ENCODE measurements around the gene PASK.

PASK gene

GRCh38 chr2:241068136-241068941, 80.9 kb downstream of the PASK start:
- no peaks in the 10 kb centered on the region for H3K79me2 ChIP-seq
- peaks cover under 1% of the 10 kb centered on the region for H3K4me1 ChIP-seq
- H3K9me3 ChIP-seq (ENCODE audit: control insufficient read depth, low read length) = no peaks in the 10 kb centered on the region
- no peak overlapping the region for H3K4me2 ChIP-seq (ENCODE audit: low read length)
- no peaks in the 10 kb centered on the region for H3K36me3 ChIP-seq (ENCODE audit: control insufficient read depth, insufficient read depth, low read length)
- H3K4me3 ChIP-seq (ENCODE audit: low read depth, low read length) = no peak overlapping the region
- H3K9ac ChIP-seq = no peak overlapping the region
- H3K27me3 ChIP-seq (ENCODE audit: control insufficient read depth, insufficient read depth, low read length) = no peaks in the 10 kb centered on the region
- TF ChIP-seq CTCF (IDR thresholded peaks at IDR 0.05) = no peak
- no peak overlapping the region for H3K27ac ChIP-seq
- H2AFZ ChIP-seq = no peak overlapping the region

DNA sequence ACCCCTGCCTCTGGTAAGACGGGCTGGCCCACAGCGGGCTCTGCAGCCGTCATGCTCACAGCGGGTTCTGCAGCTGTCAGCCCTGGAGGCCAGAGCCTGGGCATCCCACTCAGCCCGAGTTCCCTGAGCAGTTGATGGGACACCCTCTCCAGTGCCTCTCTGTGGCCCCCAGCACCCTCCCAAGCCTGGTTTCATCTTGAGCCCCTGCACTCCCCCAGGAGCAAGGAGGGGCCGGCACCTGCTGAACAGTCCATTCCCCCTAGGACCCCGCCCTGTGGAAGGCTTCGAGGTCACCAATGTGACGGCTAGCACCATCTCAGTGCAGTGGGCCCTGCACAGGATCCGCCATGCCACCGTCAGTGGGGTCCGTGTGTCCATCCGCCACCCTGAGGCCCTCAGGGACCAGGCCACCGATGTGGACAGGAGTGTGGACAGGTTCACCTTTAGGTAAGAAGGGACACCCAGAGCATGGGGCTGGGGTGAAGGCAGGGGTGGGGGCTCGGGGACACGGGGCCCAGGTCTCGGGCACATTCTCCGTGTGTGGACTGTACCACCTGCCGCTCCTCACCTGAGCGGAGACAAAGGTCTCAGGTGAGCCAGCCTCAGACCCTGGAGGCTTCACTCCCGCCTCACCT, 81.7 kb downstream of the PASK start:
- H3K9me3 ChIP-seq (ENCODE audit: control insufficient read depth, low read length) = no peaks in the 10 kb centered on the region
- no peak overlapping the region for H3K9ac ChIP-seq
- peaks cover 7% of the 10 kb centered on the region for H3K4me1 ChIP-seq
- no peaks in the 10 kb centered on the region for H3K36me3 ChIP-seq (ENCODE audit: control insufficient read depth, insufficient read depth, low read length)
- no peak overlapping the region for H3K4me3 ChIP-seq (ENCODE audit: low read depth, low read length)
- no peaks in the 10 kb centered on the region for H3K27me3 ChIP-seq (ENCODE audit: control insufficient read depth, insufficient read depth, low read length)
- no peaks in the 10 kb centered on the region for H3K79me2 ChIP-seq
- no peak overlapping the region for H3K4me2 ChIP-seq (ENCODE audit: low read length)
- no peak overlapping the region for H2AFZ ChIP-seq
- no peak overlapping the region for H3K27ac ChIP-seq
- TF ChIP-seq CTCF (IDR thresholded peaks at IDR 0.05) = no peak

GRCh38 chr2:241066893-241067341, 82.4 kb downstream of the PASK start:
- Histone ChIP-seq H3K4me1 (peaks cover 12% of the 10 kb centered on the region), H3K36me3 (ENCODE audit: control insufficient read depth, insufficient read depth, low read length) (no peaks in the 10 kb centered on the region), H3K4me2 (ENCODE audit: low read length) (no peak overlapping the region), H3K9ac (no peak overlapping the region), H3K27me3 (ENCODE audit: control insufficient read depth, insufficient read depth, low read length) (no peaks in the 10 kb centered on the region), H3K9me3 (ENCODE audit: control insufficient read depth, low read length) (no peaks in the 10 kb centered on the region), H3K79me2 (no peaks in the 10 kb centered on the region), H2AFZ (no peak overlapping the region), H3K27ac (no peak overlapping the region), H3K4me3 (ENCODE audit: low read depth, low read length) (no peak overlapping the region)
- TF ChIP-seq CTCF (IDR thresholded peaks at IDR 0.05) = no peak

GRCh38 chr2:241066171-241066892, 82.9 kb downstream of the PASK start:
- no peak overlapping the region for H2AFZ ChIP-seq
- H3K4me1 ChIP-seq = peaks cover 14% of the 10 kb centered on the region
- no peak overlapping the region for H3K4me2 ChIP-seq (ENCODE audit: low read length)
- H3K27me3 ChIP-seq (ENCODE audit: control insufficient read depth, insufficient read depth, low read length) = no peaks in the 10 kb centered on the region
- H3K27ac ChIP-seq = no peak overlapping the region
- H3K9me3 ChIP-seq (ENCODE audit: control insufficient read depth, low read length) = no peaks in the 10 kb centered on the region
- H3K36me3 ChIP-seq (ENCODE audit: control insufficient read depth, insufficient read depth, low read length) = no peaks in the 10 kb centered on the region
- no peak overlapping the region for H3K9ac ChIP-seq
- no peaks in the 10 kb centered on the region for H3K79me2 ChIP-seq
- no peak for TF ChIP-seq CTCF (IDR thresholded peaks at IDR 0.05)
- H3K4me3 ChIP-seq (ENCODE audit: low read depth, low read length) = no peak overlapping the region
